HUES48 (cell line): Measurements from ENCODE around the gene REV1.
"Not testable (repeated sequence)": the region's sequence is repeated elsewhere in the genome, so short reads cannot be mapped to it uniquely, and the experiment has no call there.

Experiments
- H3K27ac ChIP-seq: one replicate; pipeline ENCODE4 v1.7.0; 2013; ENCODE audit warnings: low read depth, low read length, inconsistent platforms
- H3K27me3 ChIP-seq: 2 replicates; pipeline ENCODE4 v1.6.1; 2013; ENCODE audit warnings: mild to moderate bottlenecking, low read length; ENCODE audit not compliant: control insufficient read depth, insufficient read depth
- H3K36me3 ChIP-seq: 2 replicates; pipeline ENCODE4 v1.6.1; 2013; ENCODE audit warnings: low read length; ENCODE audit not compliant: control insufficient read depth, insufficient read depth
- H3K4me1 ChIP-seq: 2 replicates; pipeline ENCODE4 v1.6.1; 2013; ENCODE audit warnings: mild to moderate bottlenecking, low read length; ENCODE audit not compliant: control insufficient read depth, insufficient read depth
- H3K4me3 ChIP-seq: 2 replicates; pipeline ENCODE4 v1.5.1; 2013; ENCODE audit warnings: mild to moderate bottlenecking, low read depth, low read length
- H3K9ac ChIP-seq: 2 replicates; pipeline ENCODE4 v1.6.1; 2013; ENCODE audit warnings: mild to moderate bottlenecking, low read depth, low read length, moderate library complexity
- H3K9me3 ChIP-seq: 2 replicates; pipeline ENCODE4 v1.6.1; 2013; ENCODE audit warnings: low read length; ENCODE audit not compliant: control insufficient read depth, insufficient read depth

REV1 gene

GRCh38 chr2:99504844-99505584, 15.2 kb upstream of the REV1 start:
- H3K9ac ChIP-seq, result no peak overlapping the region
- no peaks in the 10 kb centered on the region for H3K36me3 ChIP-seq
- H3K4me1 ChIP-seq, result no peaks in the 10 kb centered on the region

GRCh38 chr2:99503662-99504416, 14.0 kb upstream of the REV1 start:
- H3K9me3 ChIP-seq, H3K27ac ChIP-seq, H3K4me3 ChIP-seq, H3K27me3 ChIP-seq, H3K36me3 ChIP-seq, H3K4me1 ChIP-seq, H3K9ac ChIP-seq: not testable (repeated sequence)

More at GRCh38 chr2:99504844-99505584, 15.2 kb upstream of the REV1 start:
- H3K27me3 ChIP-seq, result no peaks in the 10 kb centered on the region
- no peak overlapping the region for H3K27ac ChIP-seq
- H3K9me3 ChIP-seq, result no peaks in the 10 kb centered on the region
- H3K4me3 ChIP-seq, result no peak overlapping the region

GRCh38 chr2:99496021-99496420, 6.2 kb upstream of the REV1 start:
- peaks cover 4% of the 10 kb centered on the region; the same call in 1 of the 2 replicates for H3K4me1 ChIP-seq
- H3K27ac ChIP-seq, result no peak overlapping the region
- no peaks in the 10 kb centered on the region for H3K9me3 ChIP-seq
- no peaks in the 10 kb centered on the region for H3K27me3 ChIP-seq
- no peak overlapping the region for H3K4me3 ChIP-seq
- H3K36me3 ChIP-seq, result no peaks in the 10 kb centered on the region
- no peak overlapping the region for H3K9ac ChIP-seq

- Histone ChIP-seq H3K27ac (no peak overlapping the region), H3K4me1 (peaks cover 7% of the 10 kb centered on the region; the same call in 1 of the 2 replicates), H3K9ac (no peak overlapping the region), H3K27me3 (no peaks in the 10 kb centered on the region), H3K9me3 (no peaks in the 10 kb centered on the region), H3K36me3 (no peaks in the 10 kb centered on the region), H3K4me3 (no peak overlapping the region)
Observed at GRCh38 chr2:99495115-99495860, 5.5 kb upstream of the REV1 start.

- Histone ChIP-seq H3K27me3 (no peaks in the 10 kb centered on the region), H3K9ac (no peak overlapping the region), H3K36me3 (no peaks in the 10 kb centered on the region), H3K4me1 (peaks cover 14% of the 10 kb centered on the region), H3K9me3 (no peaks in the 10 kb centered on the region), H3K4me3 (no peak overlapping the region), H3K27ac (no peak overlapping the region)
Observed at GRCh38 chr2:99492721-99493120, 2.9 kb upstream of the REV1 start.

GRCh38 chr2:99490623-99491461, 1.0 kb upstream of the REV1 start:
- peak overlapping the region; percentile 93 for H3K27ac ChIP-seq
- no peaks in the 10 kb centered on the region; the same call in 1 of the 2 replicates for H3K36me3 ChIP-seq
- no peaks in the 10 kb centered on the region for H3K27me3 ChIP-seq
- H3K9ac ChIP-seq, result peak overlapping the region; percentile 90; the same call in 1 of the 2 replicates
- peak overlapping the region; percentile 93 for H3K4me3 ChIP-seq
- no peaks in the 10 kb centered on the region for H3K9me3 ChIP-seq
- peaks cover 23% of the 10 kb centered on the region for H3K4me1 ChIP-seq

- peak overlapping the region; percentile 93 for H3K27ac ChIP-seq
- H3K9ac ChIP-seq, result peak overlapping the region; percentile 90
- H3K4me1 ChIP-seq, result peaks cover 32% of the 10 kb centered on the region
- no peaks in the 10 kb centered on the region for H3K9me3 ChIP-seq
- no peaks in the 10 kb centered on the region; the same call in 1 of the 2 replicates for H3K36me3 ChIP-seq
- H3K4me3 ChIP-seq, result peak overlapping the region; percentile 93
- no peaks in the 10 kb centered on the region for H3K27me3 ChIP-seq
Observed at GRCh38 chr2:99489063-99489760, 605 bp downstream of the REV1 start.

GRCh38 chr2:99488539-99489062, 1.2 kb downstream of the REV1 start:
- H3K9ac ChIP-seq, result peak overlapping the region; percentile 90
- no peaks in the 10 kb centered on the region; the same call in 1 of the 2 replicates for H3K36me3 ChIP-seq
- peak overlapping the region; percentile 93 for H3K4me3 ChIP-seq
- H3K9me3 ChIP-seq, result no peaks in the 10 kb centered on the region
- peak overlapping the region; percentile 93 for H3K27ac ChIP-seq
- peaks cover 27% of the 10 kb centered on the region for H3K4me1 ChIP-seq
- no peaks in the 10 kb centered on the region for H3K27me3 ChIP-seq

- no peak overlapping the region for H3K27ac ChIP-seq
- H3K9ac ChIP-seq, result no peak overlapping the region
- H3K4me3 ChIP-seq, result peak overlapping the region; percentile 93
Observed at GRCh38 chr2:99487906-99488305, 1.9 kb downstream of the REV1 start.

More at GRCh38 chr2:99487906-99488305, 1.9 kb downstream of the REV1 start:
- Histone ChIP-seq H3K36me3 (no peaks in the 10 kb centered on the region; the same call in 1 of the 2 replicates), H3K4me1 (peaks cover 32% of the 10 kb centered on the region; the same call in 1 of the 2 replicates), H3K9me3 (no peaks in the 10 kb centered on the region), H3K27me3 (no peaks in the 10 kb centered on the region)
